ENCODE results near the gene STKLD1. TPM values are rescaled to one million over a fixed set of nuclear protein-coding genes. Genes with fewer than 3 reads are reported as not detected.

The STKLD1 gene
- total RNA-seq, 1 experiment from 2014 or later, result 4.1 TPM

GRCh38 chr9:133436681-133437080 is 60.5 kb downstream of the STKLD1 start:
- no peaks in the 10 kb centered on the region for H3K27me3 ChIP-seq (ENCODE audit: low read length)
- intact Hi-C loops (cut with micrococcal nuclease), result no loop called here
- H3F3A ChIP-seq (ENCODE audit: low read length, unreplicated experiment), result no peaks in the 10 kb centered on the region
- ATAC-seq (no peak), DNase-seq (no peak)
- no peak overlapping the region for H2AFZ ChIP-seq (ENCODE audit: low read length)
- H4K20me1 ChIP-seq (ENCODE audit: low read length), result no peaks in the 10 kb centered on the region
- no peak overlapping the region for H3K9ac ChIP-seq (ENCODE audit: low read length)
- H3K4me3 ChIP-seq (ENCODE audit: low read length), result no peak overlapping the region
- ChIA-PET POLR2A (ENCODE audit: unreplicated experiment) (no interaction called here), CTCF (no interaction called here)
- H3K27ac ChIP-seq (ENCODE audit: low read length), result no peak overlapping the region
- TF ChIP-seq EZH2phosphoT487 (IDR thresholded peaks at IDR 0.05; ENCODE audit: borderline replicate concordance, low read length), result no peak
- no peak for TF ChIP-seq CTCF (conservative IDR thresholded peaks at IDR 0.05; ENCODE audit: low read depth, low read length)
- TF ChIP-seq EZH2 (IDR thresholded peaks at IDR 0.05; ENCODE audit: low read length, unreplicated experiment), result no peak
- H3K9me3 ChIP-seq (ENCODE audit: low read length), result no peaks in the 10 kb centered on the region
- no peaks in the 10 kb centered on the region for H3K9me2 ChIP-seq (replicated peaks; ENCODE audit: low read length)
- H3K4me2 ChIP-seq (ENCODE audit: low read length), result no peak overlapping the region
- no peaks in the 10 kb centered on the region for H3K79me2 ChIP-seq (ENCODE audit: low read length)
- no peaks in the 10 kb centered on the region for H3K36me3 ChIP-seq (ENCODE audit: low read depth, low read length)
- H3K4me1 ChIP-seq (ENCODE audit: insufficient read depth, low read length), result no peaks in the 10 kb centered on the region
- BruUV-seq (replicated peaks), result no TSS peak

- no peak overlapping the region for H3K27ac ChIP-seq (ENCODE audit: low read length)
- H2AFZ ChIP-seq (ENCODE audit: low read length), result no peak overlapping the region
- H3K9ac ChIP-seq (ENCODE audit: low read length), result no peak overlapping the region
- no peak overlapping the region for H3K4me2 ChIP-seq (ENCODE audit: low read length)
- TF ChIP-seq CTCF (conservative IDR thresholded peaks at IDR 0.05; ENCODE audit: low read depth, low read length), result peak; percentile 46
- no peak for TF ChIP-seq EZH2 (IDR thresholded peaks at IDR 0.05; ENCODE audit: low read length, unreplicated experiment)
- intact Hi-C loops (cut with micrococcal nuclease), result no loop called here
- ChIA-PET CTCF (no interaction called here), POLR2A (ENCODE audit: unreplicated experiment) (no interaction called here)
- no peaks in the 10 kb centered on the region for H3K9me3 ChIP-seq (ENCODE audit: low read length)
- ATAC-seq, result peak; percentile 54; the same call in 1 of the 2 replicates
- no peaks in the 10 kb centered on the region for H3K4me1 ChIP-seq (ENCODE audit: insufficient read depth, low read length)
- no TSS peak for BruUV-seq (replicated peaks)
- H3F3A ChIP-seq (ENCODE audit: low read length, unreplicated experiment), result no peaks in the 10 kb centered on the region
- no peak overlapping the region for H3K4me3 ChIP-seq (ENCODE audit: low read length)
- no peaks in the 10 kb centered on the region for H4K20me1 ChIP-seq (ENCODE audit: low read length)
- DNase-seq, result peak; percentile 14
- no peaks in the 10 kb centered on the region for H3K36me3 ChIP-seq (ENCODE audit: low read depth, low read length)
- no peaks in the 10 kb centered on the region for H3K9me2 ChIP-seq (replicated peaks; ENCODE audit: low read length)
- H3K79me2 ChIP-seq (ENCODE audit: low read length), result no peaks in the 10 kb centered on the region
- no peaks in the 10 kb centered on the region for H3K27me3 ChIP-seq (ENCODE audit: low read length)
These were observed 61.8 kb downstream of the STKLD1 start for GRCh38 chr9:133437753-133438531.

GRCh38 chr9:133439337-133439736 is 63.2 kb downstream of the STKLD1 start:
- H3K4me1 ChIP-seq (ENCODE audit: insufficient read depth, low read length), result no peaks in the 10 kb centered on the region
- H3K4me3 ChIP-seq (ENCODE audit: low read length), result no peak overlapping the region
- no peak for DNase-seq
- CTCF ChIA-PET, result no interaction called here
- H3K79me2 ChIP-seq (ENCODE audit: low read length), result no peaks in the 10 kb centered on the region
- H3K9me2 ChIP-seq (replicated peaks; ENCODE audit: low read length), result no peaks in the 10 kb centered on the region
- TF ChIP-seq EZH2phosphoT487 (IDR thresholded peaks at IDR 0.05; ENCODE audit: borderline replicate concordance, low read length), result no peak
- TF ChIP-seq CTCF (conservative IDR thresholded peaks at IDR 0.05; ENCODE audit: low read depth, low read length), result no peak
- no peak for TF ChIP-seq EZH2 (IDR thresholded peaks at IDR 0.05; ENCODE audit: low read length, unreplicated experiment)
- H3K27me3 ChIP-seq (ENCODE audit: low read length), result no peaks in the 10 kb centered on the region
- intact Hi-C loops (cut with micrococcal nuclease), result no loop called here
- no peaks in the 10 kb centered on the region for H3K9me3 ChIP-seq (ENCODE audit: low read length)
- H4K20me1 ChIP-seq (ENCODE audit: low read length), result no peaks in the 10 kb centered on the region
- POLR2A ChIA-PET (ENCODE audit: unreplicated experiment), result interaction anchor here (0.7 kb wide), 1 partner anchor 67 kb away, joined by 4 read pairs; no protein-coding TSS in a partner anchor
- H3K9ac ChIP-seq (ENCODE audit: low read length), result no peak overlapping the region
- no peaks in the 10 kb centered on the region for H3K36me3 ChIP-seq (ENCODE audit: low read depth, low read length)
- H3F3A ChIP-seq (ENCODE audit: low read length, unreplicated experiment), result no peaks in the 10 kb centered on the region
- BruUV-seq (replicated peaks), result no TSS peak
- no peak for ATAC-seq
- no peak overlapping the region for H3K4me2 ChIP-seq (ENCODE audit: low read length)
- no peak overlapping the region for H3K27ac ChIP-seq (ENCODE audit: low read length)
- no peak overlapping the region for H2AFZ ChIP-seq (ENCODE audit: low read length)
